WTC11 (cell line): ENCODE data around the gene KIRREL3. TPM values are rescaled to one million over a fixed set of nuclear protein-coding genes. Genes with fewer than 3 reads are reported as not detected.

ENCODE experiments used
- ATAC-seq: fragments of 200-7000 bp; cut with Tn5 transposase; 2 replicates; pipeline ENCODE4 v1.10.0; 2021; ENCODE audit warnings: mild to moderate bottlenecking, moderate library complexity
- CTCF ChIA-PET: fragments of 300-600 bp; sonication (Branson Sonifier 250); formaldehyde crosslinking; loops from one replicate; lab custom pipeline; 2021; ENCODE audit warnings: antibody characterized with exemption; lab: Charles Lee
- POLR2A ChIA-PET: fragments of 350-600 bp; sonication (Branson Sonifier 250); formaldehyde crosslinking; loops from one replicate; lab custom pipeline; 2021; ENCODE audit warnings: antibody characterized with exemption; lab: Charles Lee
- DNase-seq: peaks from one replicate; pipeline ENCODE4 v3.0.0; 2021; ENCODE audit warnings: low spot score
- H3K27ac Mint-ChIP-seq: 2 replicates; pipeline ENCODE4 v1.8.0; 2021; ENCODE audit warnings: mixed read lengths
- H3K27me3 Mint-ChIP-seq: 2 replicates; pipeline ENCODE4 v1.8.0; 2021; ENCODE audit warnings: low read depth, mild to moderate bottlenecking, moderate library complexity, mixed read lengths
- H3K36me3 Mint-ChIP-seq: 2 replicates; pipeline ENCODE4 v1.8.0; 2021; ENCODE audit warnings: mixed read lengths
- H3K4me1 Mint-ChIP-seq: 2 replicates; pipeline ENCODE4 v1.8.0; 2022; ENCODE audit warnings: mixed read lengths
- H3K4me3 Mint-ChIP-seq: 2 replicates; pipeline ENCODE4 v1.8.0; 2021; ENCODE audit warnings: mild to moderate bottlenecking, moderate library complexity, mixed read lengths
- H3K9me3 Mint-ChIP-seq: 2 replicates; pipeline ENCODE4 v1.8.0; 2021; ENCODE audit warnings: mixed read lengths
- ATF1 ChIP-seq: sonication (generic); formaldehyde crosslinking; IDR thresholded peaks from 2 replicates; pipeline ENCODE4 v1.8.1; 2023; ENCODE audit warnings: mild to moderate bottlenecking, moderate library complexity, missing genetic modification reagents
- E2F1 ChIP-seq: sonication (generic); formaldehyde crosslinking; IDR thresholded peaks from 2 replicates; pipeline ENCODE4 v1.8.0; 2022; ENCODE audit warnings: mild to moderate bottlenecking, missing genetic modification reagents
- E2F5 ChIP-seq: sonication (generic); formaldehyde crosslinking; IDR thresholded peaks from 2 replicates; pipeline ENCODE4 v1.8.1; 2022; ENCODE audit warnings: mild to moderate bottlenecking, moderate library complexity, missing genetic modification reagents
- ETV6 ChIP-seq: sonication (generic); formaldehyde crosslinking; IDR thresholded peaks from 2 replicates; pipeline ENCODE4 v1.8.1; 2022; ENCODE audit warnings: mild to moderate bottlenecking, missing genetic modification reagents
- FOXP1 ChIP-seq: sonication (generic); formaldehyde crosslinking; IDR thresholded peaks from 2 replicates; pipeline ENCODE4 v1.8.0; 2022; ENCODE audit warnings: missing genetic modification reagents, mild to moderate bottlenecking, moderate library complexity, borderline replicate concordance
- GRHL2 ChIP-seq: fragments of 250-450 bp; sonication (Bioruptor Pico); IDR thresholded peaks from 2 replicates; pipeline ENCODE4 v1.8.0; 2022; ENCODE audit warnings: mild to moderate bottlenecking, moderate library complexity; ENCODE audit not compliant: insufficient replicate concordance, severe bottlenecking
- JUN ChIP-seq: sonication (generic); formaldehyde crosslinking; IDR thresholded peaks from 2 replicates; pipeline ENCODE4 v1.8.0; 2023; ENCODE audit warnings: mild to moderate bottlenecking, missing genetic modification reagents
- MLX ChIP-seq: sonication (generic); formaldehyde crosslinking; IDR thresholded peaks from 2 replicates; pipeline ENCODE4 v1.8.1; 2023; ENCODE audit warnings: mild to moderate bottlenecking, missing genetic modification reagents, moderate library complexity
- MXD4 ChIP-seq: fragments of 250-450 bp; sonication (Bioruptor Pico); IDR thresholded peaks from 2 replicates; pipeline ENCODE4 v1.8.0; 2021; ENCODE audit warnings: mild to moderate bottlenecking, moderate library complexity, borderline replicate concordance
- MYBL2 ChIP-seq: sonication (generic); formaldehyde crosslinking; IDR thresholded peaks from 2 replicates; pipeline ENCODE4 v1.8.1; 2023; ENCODE audit warnings: mild to moderate bottlenecking, moderate library complexity, missing genetic modification reagents
- PREB ChIP-seq: sonication (generic); formaldehyde crosslinking; IDR thresholded peaks from 2 replicates; pipeline ENCODE4 v1.8.1; 2022; ENCODE audit warnings: mild to moderate bottlenecking, missing genetic modification reagents, moderate library complexity, borderline replicate concordance
- PRRX2 ChIP-seq: fragments of 250-450 bp; sonication (Bioruptor Pico); IDR thresholded peaks from 2 replicates; pipeline ENCODE4 v1.8.0; 2021; ENCODE audit warnings: mild to moderate bottlenecking
- SMAD4 ChIP-seq: sonication (generic); formaldehyde crosslinking; IDR thresholded peaks from 2 replicates; pipeline ENCODE4 v1.8.0; 2022; ENCODE audit warnings: mild to moderate bottlenecking, missing genetic modification reagents
- USF1 ChIP-seq: sonication (generic); formaldehyde crosslinking; IDR thresholded peaks from 2 replicates; pipeline ENCODE4 v1.8.0; 2022; ENCODE audit warnings: mild to moderate bottlenecking, missing genetic modification reagents
- ZBTB21 ChIP-seq: sonication (generic); formaldehyde crosslinking; IDR thresholded peaks from 2 replicates; pipeline ENCODE4 v1.8.1; 2023; ENCODE audit warnings: mild to moderate bottlenecking, missing genetic modification reagents, borderline replicate concordance
- ZBTB43 ChIP-seq: sonication (generic); formaldehyde crosslinking; IDR thresholded peaks from 2 replicates; pipeline ENCODE4 v1.8.1; 2023; ENCODE audit warnings: mild to moderate bottlenecking, missing genetic modification reagents
- ZNF671 ChIP-seq: fragments of 250-450 bp; sonication (Bioruptor Pico); IDR thresholded peaks from 2 replicates; pipeline ENCODE4 v1.8.0; 2021; ENCODE audit warnings: mild to moderate bottlenecking
- total RNA-seq: library from RNA; stranded (reverse); gene quantifications from 3 replicates; pipeline ENCODE4 v1.2.3, GENCODE V29; 2021
- TF ChIP-seq, protein P1 (sequence below): fragments of 250-450 bp; sonication (Bioruptor Pico); IDR thresholded peaks from 2 replicates; pipeline ENCODE4 v1.9.0; 2021; ENCODE audit warnings: moderate library complexity, mild to moderate bottlenecking, inconsistent platforms, borderline replicate concordance

KIRREL3 gene
- total RNA-seq, 1 experiment from 2014 or later, result 0.59 TPM

DNA sequence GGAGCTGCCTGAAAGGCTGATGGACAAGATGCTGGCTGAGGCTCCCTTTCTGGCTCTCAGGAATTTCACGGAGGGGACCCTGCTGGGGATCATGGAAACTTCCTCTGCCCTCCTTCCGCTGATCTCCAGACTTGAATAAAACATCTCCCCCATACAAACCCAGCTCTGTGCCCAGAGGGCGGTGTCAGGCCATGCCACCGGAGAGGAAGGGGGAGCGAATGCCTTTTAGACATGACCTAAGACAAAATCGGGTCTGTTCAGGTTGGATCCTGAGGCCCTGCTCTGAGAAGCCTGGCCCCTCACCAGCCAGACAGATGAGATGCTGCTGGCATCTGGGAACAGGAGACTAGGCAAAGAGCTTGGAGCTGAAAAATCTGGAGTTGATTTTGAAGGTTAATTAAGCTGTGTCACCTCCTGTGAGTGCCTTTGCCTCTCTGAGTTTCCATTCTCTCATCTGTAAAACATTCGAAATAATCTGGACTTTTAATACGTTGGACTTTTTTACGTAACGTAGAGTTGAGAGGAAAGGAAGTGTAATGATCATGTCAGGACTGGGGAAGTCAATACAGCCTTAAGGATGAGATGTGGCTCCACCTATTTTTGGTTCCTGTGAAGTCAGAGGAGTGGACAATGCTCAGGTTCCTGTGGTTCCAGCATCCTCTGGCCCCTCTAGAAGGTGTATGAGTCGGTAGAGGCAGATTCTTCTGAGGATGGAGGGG is 481.4 kb downstream of the KIRREL3 start (continued):
- no peak for TF ChIP-seq ZBTB21 (CRISPR knock-in tag)
- no peak for TF ChIP-seq ETV6
- no peak for TF ChIP-seq MLX
- TF ChIP-seq, all 79 proteins: peak for 0

DNA sequence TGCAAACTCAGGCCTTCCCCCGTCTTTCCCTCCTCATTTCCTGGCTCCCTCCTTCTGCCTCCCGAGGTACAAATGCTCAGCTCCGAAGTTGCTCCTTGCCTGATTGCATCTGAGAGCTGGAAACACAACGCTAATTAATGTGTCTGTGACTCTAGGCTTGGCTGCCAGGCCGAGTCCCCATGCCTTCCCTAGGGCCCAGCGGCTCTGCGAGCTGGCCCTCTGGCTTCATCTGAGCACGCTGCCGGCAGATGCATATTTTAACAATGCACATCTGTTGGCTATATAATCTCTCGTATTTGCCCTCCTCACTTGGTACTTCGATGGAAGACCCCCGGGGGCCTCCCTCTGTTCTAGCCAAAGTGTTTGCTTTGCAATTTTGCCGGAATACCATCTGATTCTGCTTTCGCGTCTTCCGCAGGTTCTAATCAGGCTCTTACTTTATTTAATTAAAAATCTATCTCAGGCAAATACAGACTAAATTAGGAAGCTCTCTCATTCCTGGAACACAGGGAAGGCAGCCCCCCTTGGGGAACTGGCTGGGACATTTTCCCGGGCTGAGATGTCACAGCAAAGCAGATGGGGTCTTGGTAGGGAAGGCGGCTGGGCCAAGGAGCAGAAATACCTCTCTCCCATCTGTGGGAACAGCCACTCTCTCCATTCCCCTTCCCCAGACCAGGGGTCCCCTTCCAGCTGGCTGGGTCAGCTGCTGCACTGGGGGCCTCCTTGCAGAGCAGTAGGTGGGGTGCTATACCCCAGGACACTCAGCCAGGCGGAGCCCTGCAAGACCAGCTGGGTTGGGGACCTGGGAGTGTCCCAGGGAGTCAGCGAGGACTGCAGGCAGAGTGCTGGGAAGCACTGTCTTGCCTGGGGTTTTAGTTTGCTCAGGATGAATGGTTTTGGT is 482.2 kb downstream of the KIRREL3 start:
- ATAC-seq (no peak), DNase-seq (no peak)
- CTCF ChIA-PET, result interaction anchor here (2.5 kb wide), 1 partner anchor 38 kb away, joined by 12 read pairs; no protein-coding TSS in a partner anchor
- no peak overlapping the region for H3K27ac Mint-ChIP-seq
- no peaks in the 10 kb centered on the region for H3K9me3 Mint-ChIP-seq
- TF ChIP-seq PRRX2 (CRISPR knock-in tag) (no peak), ZNF671 (CRISPR knock-in tag) (no peak)
- H3K27me3 Mint-ChIP-seq, result no peaks in the 10 kb centered on the region; the same call in 1 of the 2 replicates
- H3K36me3 Mint-ChIP-seq, result no peaks in the 10 kb centered on the region
- no peak overlapping the region for H3K4me3 Mint-ChIP-seq
- POLR2A ChIA-PET, result no interaction called here
- H3K4me1 Mint-ChIP-seq, result peaks cover 7% of the 10 kb centered on the region; the same call in 1 of the 2 replicates

DNA sequence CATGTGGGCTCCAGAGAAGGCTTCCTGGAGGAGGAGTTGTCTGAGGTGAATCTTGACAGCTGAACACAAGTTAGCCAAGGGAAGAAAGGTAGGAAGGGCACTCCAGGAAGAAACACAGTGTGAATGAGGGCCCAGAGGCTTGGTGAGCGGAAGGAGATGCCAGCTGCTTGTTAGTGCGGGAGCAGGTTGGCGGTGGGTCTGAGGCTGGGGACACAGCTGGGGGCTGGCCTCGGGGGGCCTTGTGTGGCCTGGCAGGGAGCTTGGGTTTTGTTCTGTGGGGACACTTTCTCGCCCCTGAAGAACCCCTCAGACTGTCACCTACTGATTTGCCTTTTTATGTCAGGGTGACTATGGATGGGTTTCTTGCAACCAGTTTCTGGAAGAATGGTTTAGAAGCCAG is 485.1 kb downstream of the KIRREL3 start:
- ATAC-seq, result no peak
- no peak for TF ChIP-seq PREB (CRISPR knock-in tag)
- no peak for TF ChIP-seq MXD4 (CRISPR knock-in tag)
- TF ChIP-seq ATF1 (CRISPR knock-in tag), result no peak
- TF ChIP-seq E2F5, result no peak
- no peak for TF ChIP-seq MYBL2 (CRISPR knock-in tag)
- TF ChIP-seq, protein P1, sequence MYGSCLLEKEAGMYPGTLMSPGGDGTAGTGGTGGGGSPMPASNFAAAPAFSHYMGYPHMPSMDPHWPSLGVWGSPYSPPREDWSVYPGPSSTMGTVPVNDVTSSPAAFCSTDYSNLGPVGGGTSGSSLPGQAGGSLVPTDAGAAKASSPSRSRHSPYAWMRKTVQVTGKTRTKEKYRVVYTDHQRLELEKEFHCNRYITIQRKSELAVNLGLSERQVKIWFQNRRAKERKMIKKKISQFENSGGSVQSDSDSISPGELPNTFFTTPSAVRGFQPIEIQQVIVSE, result no peak
- TF ChIP-seq, all 79 proteins: peak for 0
- CTCF ChIA-PET, result interaction anchor here (0.5 to 2.7 kb wide), 4 partner anchors 35 to 1080 kb away, joined by 3 to 10 read pairs (median 4); no protein-coding TSS in a partner anchor
- Mint-ChIP-seq H3K27ac (no peak overlapping the region), H3K27me3 (no peaks in the 10 kb centered on the region; the same call in 1 of the 2 replicates), H3K4me1 (peaks cover 7% of the 10 kb centered on the region; the same call in 1 of the 2 replicates), H3K4me3 (no peak overlapping the region), H3K9me3 (no peaks in the 10 kb centered on the region), H3K36me3 (no peaks in the 10 kb centered on the region)
- POLR2A ChIA-PET, result no interaction called here
- no peak for DNase-seq

DNA sequence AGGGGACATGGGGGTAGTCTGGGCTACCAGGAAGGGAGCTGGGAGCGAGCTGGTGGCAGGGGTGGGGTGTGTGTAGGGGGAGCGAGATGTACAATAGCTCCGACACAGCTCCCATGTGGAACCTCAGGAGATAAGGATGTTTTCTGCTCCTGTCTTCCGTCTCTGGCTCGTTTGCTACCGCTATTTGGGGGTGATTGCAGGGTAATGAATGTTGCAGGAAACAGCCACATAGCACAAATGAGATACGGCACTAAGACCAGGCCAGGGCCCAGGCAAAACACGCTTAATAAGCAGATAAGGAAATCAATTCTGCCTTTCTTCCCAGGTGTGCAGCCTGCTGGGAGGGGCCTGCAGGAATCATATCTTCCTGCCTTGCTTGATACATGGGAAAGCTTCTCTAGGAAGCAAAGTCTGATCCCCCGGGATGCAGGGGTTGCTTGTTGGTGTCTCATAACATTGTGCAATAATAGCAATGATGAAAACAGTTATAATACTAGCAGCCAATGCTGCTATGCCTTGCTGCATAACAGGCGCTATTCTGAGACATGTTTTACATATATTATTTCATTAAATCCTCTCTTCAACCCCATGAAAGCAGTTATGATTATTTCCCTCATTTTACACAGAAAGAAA is 486.4 kb downstream of the KIRREL3 start:
- Mint-ChIP-seq H3K9me3 (no peaks in the 10 kb centered on the region), H3K4me3 (no peak overlapping the region), H3K27me3 (no peaks in the 10 kb centered on the region; the same call in 1 of the 2 replicates), H3K4me1 (peaks cover 5% of the 10 kb centered on the region; the same call in 1 of the 2 replicates), H3K27ac (no peak overlapping the region), H3K36me3 (no peaks in the 10 kb centered on the region)
- ChIA-PET CTCF (interaction anchor here (0.8 to 2.7 kb wide), 3 partner anchors 12 to 73 kb away, joined by 3 to 10 read pairs (median 5); no protein-coding TSS in a partner anchor), POLR2A (no interaction called here)
- ATAC-seq, result no peak
- DNase-seq, result no peak
- TF ChIP-seq SMAD4, result no peak
- TF ChIP-seq JUN (CRISPR knock-in tag), result no peak
- TF ChIP-seq FOXP1 (CRISPR knock-in tag), result no peak
- TF ChIP-seq E2F1, result no peak
- no peak for TF ChIP-seq ZBTB43
- no peak for TF ChIP-seq USF1 (CRISPR knock-in tag)
- no peak for TF ChIP-seq GRHL2 (CRISPR knock-in tag)
- TF ChIP-seq ZNF671 (CRISPR knock-in tag), result no peak
